NB4 (cell line): ENCODE data around the gene ZNF227.

Source experiments
- MAX ChIP-seq: IDR thresholded peaks from 2 replicates; pipeline ENCODE4 v1.6.1; 2011; ENCODE audit warnings: low read depth, low read length
- POLR2A ChIP-seq: IDR thresholded peaks from 2 replicates; pipeline ENCODE4 v1.6.1; 2011; ENCODE audit warnings: mild to moderate bottlenecking; ENCODE audit not compliant: insufficient read length; ENCODE audit errors: extremely low read depth

GRCh38 chr19:44277331-44277730 is 65.0 kb downstream of the ZNF227 start:
- TF ChIP-seq MAX = no peak
- TF ChIP-seq POLR2A = no peak
